ENCODE results near the gene AP5S1.

GRCh38 chr20:3812975-3813847 is 7.1 kb upstream of the AP5S1 start:
- TF ChIP-seq POLR2A (IDR thresholded peaks at IDR 0.05; ENCODE audit: low read depth, low read length), result no peak
- no peak for TF ChIP-seq CTCF (conservative IDR thresholded peaks at IDR 0.05; ENCODE audit: low read depth, low read length)
- no peak for TF ChIP-seq RAD21 (IDR thresholded peaks at IDR 0.05; ENCODE audit: low read length)
- TF ChIP-seq MAFK (IDR thresholded peaks at IDR 0.05; ENCODE audit: low read depth, low read length), result no peak
- TF ChIP-seq USF2 (IDR thresholded peaks at IDR 0.05; ENCODE audit: low read depth, low read length), result no peak
- TF ChIP-seq SMC3 (IDR thresholded peaks at IDR 0.05; ENCODE audit: low read depth, low read length), result no peak

All from IMR-90 (cell line).